OCI-LY7 (cell line): Measurements from ENCODE around the gene PKHD1. TPM values are rescaled to one million over a fixed set of nuclear protein-coding genes. Genes with fewer than 3 reads are reported as not detected.

ENCODE experiments used
- BruUV-seq: library from RNA; stranded (reverse); fragments of 400-500 nt; replicated peaks from 2 replicates; lab custom pipeline; 2021; lab: Mats Ljungman, UMichigan
- CTCF ChIA-PET: fragments of 300-600 bp; sonication (Branson Sonifier 250); formaldehyde crosslinking; loops from one replicate; lab custom pipeline; 2022; ENCODE audit warnings: antibody characterized with exemption; ENCODE audit not compliant: unreplicated experiment; lab: Charles Lee
- POLR2A ChIA-PET: fragments of 300-600 bp; sonication (Branson Sonifier 250); formaldehyde crosslinking; loops from one replicate; lab custom pipeline; 2022; ENCODE audit warnings: antibody characterized with exemption; lab: Charles Lee
- DNase-seq: peaks from one replicate; pipeline ENCODE4 v3.0.0-alpha.2; 2015; ENCODE audit warnings: low spot score
- H2AFZ ChIP-seq: fragments of 200-600 bp; sonication (generic), shearing (Covaris generic); 2 replicates; pipeline ENCODE4 v1.6.1; 2014; ENCODE audit warnings: mild to moderate bottlenecking, antibody characterized with exemption, low read length, moderate library complexity
- H3K27ac ChIP-seq: fragments of 200-600 bp; sonication (generic); 2 replicates; pipeline ENCODE4 v1.5.1; 2014; ENCODE audit warnings: mixed run types, low read depth, mild to moderate bottlenecking, moderate library complexity, low read length, inconsistent platforms; ENCODE audit not compliant: poor library complexity, severe bottlenecking
- H3K36me3 ChIP-seq: fragments of 200-600 bp; sonication (generic); 2 replicates; pipeline ENCODE4 v1.6.1; 2014; ENCODE audit warnings: mild to moderate bottlenecking, antibody characterized with exemption, low read length, moderate library complexity, mixed read lengths; ENCODE audit not compliant: insufficient read depth
- H3K4me1 ChIP-seq: fragments of 200-600 bp; sonication (generic); 2 replicates; pipeline ENCODE4 v1.5.1; 2014; ENCODE audit warnings: mild to moderate bottlenecking, low read length; ENCODE audit not compliant: insufficient read depth, poor library complexity, severe bottlenecking
- H3K4me2 ChIP-seq: fragments of 200-600 bp; sonication (generic); 2 replicates; pipeline ENCODE4 v1.6.1; 2014; ENCODE audit warnings: mild to moderate bottlenecking, low read length
- H3K4me3 ChIP-seq: fragments of 200-600 bp; sonication (generic); 2 replicates; pipeline ENCODE4 v1.5.1; 2014; ENCODE audit warnings: mild to moderate bottlenecking, low read depth, low read length; ENCODE audit not compliant: poor library complexity, severe bottlenecking
- H3K79me2 ChIP-seq: fragments of 200-600 bp; sonication (generic); 2 replicates; pipeline ENCODE4 v1.6.1; 2016; ENCODE audit warnings: low read depth, mild to moderate bottlenecking, low read length, moderate library complexity, mixed read lengths; ENCODE audit not compliant: insufficient read depth
- H3K9me2 ChIP-seq: fragments of 200-600 bp; sonication (generic); 2 replicates; pipeline ENCODE4 v1.6.1; 2016; ENCODE audit warnings: mild to moderate bottlenecking, low read length, mixed read lengths; ENCODE audit not compliant: insufficient read depth
- H3K9me3 ChIP-seq: fragments of 200-600 bp; sonication (generic); 2 replicates; pipeline ENCODE4 v1.6.1; 2014; ENCODE audit warnings: mild to moderate bottlenecking, mixed run types, low read length, mixed read lengths
- H4K20me1 ChIP-seq: fragments of 200-600 bp; sonication (generic); 2 replicates; pipeline ENCODE4 v1.6.1; 2014; ENCODE audit warnings: mild to moderate bottlenecking, antibody characterized with exemption, low read length, moderate library complexity, mixed read lengths; ENCODE audit not compliant: insufficient read depth
- CTCF ChIP-seq: fragments of 200-600 bp; sonication (generic); conservative IDR thresholded peaks from 2 replicates; pipeline ENCODE4 v1.5.1; 2014; ENCODE audit warnings: mild to moderate bottlenecking, antibody characterized with exemption, low read length, moderate library complexity, mixed read lengths
- EZH2phosphoT487 ChIP-seq: fragments of 200-600 bp; sonication (generic); IDR thresholded peaks from 2 replicates; pipeline ENCODE4 v1.6.1; 2018; ENCODE audit warnings: low read depth, borderline replicate concordance, mild to moderate bottlenecking, mixed run types, antibody characterized with exemption, low read length, moderate library complexity, mixed read lengths
- intact Hi-C: fragments of 100-400 bp; cut with micrococcal nuclease; formaldehyde crosslinking; loops from one replicate; pipeline ENCODE4 v1.10.0; 2022; ENCODE audit not compliant: unreplicated experiment
- total RNA-seq, 2 experiments: library from RNA; depleted of rRNA in 1 of 2; stranded (reverse); fragments of >200 nt in 1 of 2; shearing (Covaris generic) in 1 of 2; gene quantifications; 2 replicates each; pipeline ENCODE4 v1.2.3, GENCODE V29; 2014 to 2022

PKHD1 gene
- total RNA-seq, 2 experiments from 2014 or later = not detected

DNA sequence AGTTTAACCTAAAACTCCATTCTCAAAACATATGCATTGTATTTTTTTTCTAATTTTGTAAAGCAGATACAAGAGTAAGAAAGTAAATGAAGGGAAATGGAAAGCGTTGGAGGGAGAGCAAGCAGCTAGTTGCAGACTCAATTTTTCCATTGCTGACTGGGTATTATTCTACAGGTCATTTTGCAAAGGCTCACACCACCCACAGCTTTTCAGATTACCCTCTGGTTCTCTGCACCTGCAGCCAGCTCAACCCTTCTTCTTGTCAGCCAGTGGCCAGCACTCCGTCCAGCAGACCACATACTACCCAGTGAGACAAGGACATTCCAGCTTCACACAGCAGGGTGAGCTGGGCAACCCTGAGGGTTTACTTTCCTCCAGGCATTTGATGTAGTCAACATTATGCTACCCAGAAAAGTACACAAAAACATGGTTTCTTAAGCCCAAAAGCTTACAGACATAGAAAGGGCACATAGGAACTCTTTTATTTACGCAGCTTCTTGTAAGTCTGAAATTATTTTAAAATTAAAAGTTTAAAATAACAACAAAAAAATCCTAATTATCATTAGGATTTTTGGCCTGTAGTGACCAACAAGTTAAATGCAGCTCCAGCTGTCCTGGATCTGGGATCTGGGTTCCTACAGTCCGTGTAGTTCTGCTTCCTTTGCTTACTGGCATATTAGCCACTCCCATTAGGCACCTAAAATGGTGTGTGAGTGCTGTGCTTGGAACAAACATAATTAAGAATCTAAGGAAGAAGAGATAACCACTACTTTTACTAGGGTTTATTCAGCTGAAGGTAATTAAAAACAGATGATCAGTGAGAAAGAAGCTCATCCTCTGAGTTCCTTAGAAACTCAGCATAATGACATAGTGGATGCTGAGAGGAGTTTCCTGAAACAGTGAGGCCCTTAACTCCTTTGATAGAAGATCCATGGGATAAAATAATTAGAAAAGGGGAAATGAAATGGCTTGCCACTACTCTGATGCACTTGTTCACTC lies 185.3 kb downstream of the PKHD1 start:
- Histone ChIP-seq H3K27ac (no peak overlapping the region), H3K36me3 (no peaks in the 10 kb centered on the region), H2AFZ (no peak overlapping the region), H3K9me2 (no peaks in the 10 kb centered on the region), H3K4me1 (no peaks in the 10 kb centered on the region), H3K4me3 (no peak overlapping the region), H3K4me2 (no peak overlapping the region), H3K79me2 (no peaks in the 10 kb centered on the region), H3K9me3 (no peaks in the 10 kb centered on the region), H4K20me1 (no peaks in the 10 kb centered on the region)
- intact Hi-C loops = no loop called here
- POLR2A ChIA-PET = no interaction called here
- BruUV-seq = no TSS peak
- CTCF ChIA-PET = no interaction called here
- TF ChIP-seq CTCF (no peak), EZH2phosphoT487 (no peak)
- DNase-seq = no peak

- Histone ChIP-seq H3K4me3 (no peak overlapping the region), H3K36me3 (no peaks in the 10 kb centered on the region), H3K9me3 (no peaks in the 10 kb centered on the region), H3K4me2 (no peak overlapping the region), H2AFZ (no peak overlapping the region), H3K9me2 (no peaks in the 10 kb centered on the region), H4K20me1 (no peaks in the 10 kb centered on the region), H3K79me2 (no peaks in the 10 kb centered on the region), H3K4me1 (no peaks in the 10 kb centered on the region), H3K27ac (no peak overlapping the region)
- TF ChIP-seq EZH2phosphoT487 (no peak), CTCF (no peak)
- intact Hi-C loops = no loop called here
- DNase-seq = no peak
- no TSS peak for BruUV-seq
- CTCF ChIA-PET = no interaction called here
- POLR2A ChIA-PET = interaction anchor here (1.3 kb wide), 1 partner anchor 57 kb away, joined by 3 read pairs; no protein-coding TSS in a partner anchor
Observed at GRCh38 chr6:51893366-51893765, 194.0 kb downstream of the PKHD1 start.

DNA sequence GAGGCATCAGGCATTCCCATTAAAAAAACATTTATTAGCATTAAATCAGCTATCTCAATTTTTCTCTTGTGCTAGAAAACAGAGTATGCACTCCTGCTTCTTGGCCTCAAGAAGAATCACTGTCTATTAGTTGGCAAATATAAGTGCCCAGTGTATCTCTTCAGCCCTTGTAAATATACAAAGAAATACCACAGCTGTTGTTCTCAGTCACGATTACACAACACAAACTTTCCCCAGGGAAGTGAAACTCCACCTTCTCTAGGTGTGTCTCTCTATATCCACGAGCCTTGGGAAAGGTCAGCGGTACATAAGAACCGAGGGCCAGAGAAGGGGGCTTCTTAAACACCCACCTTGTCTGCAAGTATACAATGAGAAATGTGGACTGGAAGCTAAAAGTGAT lies 194.7 kb downstream of the PKHD1 start:
- CTCF ChIA-PET = no interaction called here
- intact Hi-C loops = no loop called here
- Histone ChIP-seq H3K4me1 (no peaks in the 10 kb centered on the region), H3K9me3 (no peaks in the 10 kb centered on the region), H4K20me1 (no peaks in the 10 kb centered on the region), H3K9me2 (no peaks in the 10 kb centered on the region), H3K27ac (no peak overlapping the region), H3K36me3 (no peaks in the 10 kb centered on the region), H3K4me2 (no peak overlapping the region), H3K4me3 (no peak overlapping the region), H2AFZ (no peak overlapping the region), H3K79me2 (no peaks in the 10 kb centered on the region)
- no TSS peak for BruUV-seq
- POLR2A ChIA-PET = no interaction called here
- no peak for DNase-seq
- TF ChIP-seq CTCF (no peak), EZH2phosphoT487 (no peak)
